ENCODE measurements around the gene ST6GAL1. TPM values are rescaled to one million over a fixed set of nuclear protein-coding genes. Genes with fewer than 3 reads are reported as not detected.
A peak's percentile ranks its signal among the peaks of the same experiment; 100 is the strongest.
"Not testable (repeated sequence)": the region's sequence is repeated elsewhere in the genome, so short reads cannot be mapped to it uniquely, and the experiment has no call there.

ST6GAL1 gene
- total RNA-seq, 1 donor from 2014 or later = 32.5 TPM

DNA sequence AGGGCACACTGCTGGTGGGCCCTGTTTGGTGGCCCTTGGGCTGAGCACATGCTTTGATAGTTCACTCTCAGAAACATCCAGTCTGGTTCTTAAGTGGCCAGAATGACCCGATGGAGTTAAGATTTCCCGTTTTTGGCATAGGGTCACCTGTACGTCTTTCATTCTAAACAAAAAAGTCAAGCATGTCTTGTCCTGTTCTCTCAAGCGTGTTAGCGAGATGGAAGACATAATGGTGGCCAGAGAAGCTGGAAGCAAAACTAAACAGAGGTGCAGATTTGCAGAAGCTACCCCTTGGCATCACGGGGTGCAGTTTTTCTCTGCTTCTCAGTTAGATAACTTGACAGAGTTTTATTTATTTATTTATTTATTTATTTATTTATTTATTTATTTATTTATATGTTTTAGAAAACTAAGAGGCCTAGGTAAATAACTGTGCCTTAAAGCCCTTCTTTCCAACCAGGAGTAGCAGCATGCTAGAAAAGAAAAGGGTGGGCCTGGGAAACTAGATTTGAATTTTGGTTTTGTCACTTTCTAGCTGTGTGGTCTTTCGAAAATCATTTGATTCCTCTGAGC lies 63.0 kb downstream of the ST6GAL1 start:
- DNase-seq (ENCODE audit: low read depth in 2 of 2) = no peak

DNA sequence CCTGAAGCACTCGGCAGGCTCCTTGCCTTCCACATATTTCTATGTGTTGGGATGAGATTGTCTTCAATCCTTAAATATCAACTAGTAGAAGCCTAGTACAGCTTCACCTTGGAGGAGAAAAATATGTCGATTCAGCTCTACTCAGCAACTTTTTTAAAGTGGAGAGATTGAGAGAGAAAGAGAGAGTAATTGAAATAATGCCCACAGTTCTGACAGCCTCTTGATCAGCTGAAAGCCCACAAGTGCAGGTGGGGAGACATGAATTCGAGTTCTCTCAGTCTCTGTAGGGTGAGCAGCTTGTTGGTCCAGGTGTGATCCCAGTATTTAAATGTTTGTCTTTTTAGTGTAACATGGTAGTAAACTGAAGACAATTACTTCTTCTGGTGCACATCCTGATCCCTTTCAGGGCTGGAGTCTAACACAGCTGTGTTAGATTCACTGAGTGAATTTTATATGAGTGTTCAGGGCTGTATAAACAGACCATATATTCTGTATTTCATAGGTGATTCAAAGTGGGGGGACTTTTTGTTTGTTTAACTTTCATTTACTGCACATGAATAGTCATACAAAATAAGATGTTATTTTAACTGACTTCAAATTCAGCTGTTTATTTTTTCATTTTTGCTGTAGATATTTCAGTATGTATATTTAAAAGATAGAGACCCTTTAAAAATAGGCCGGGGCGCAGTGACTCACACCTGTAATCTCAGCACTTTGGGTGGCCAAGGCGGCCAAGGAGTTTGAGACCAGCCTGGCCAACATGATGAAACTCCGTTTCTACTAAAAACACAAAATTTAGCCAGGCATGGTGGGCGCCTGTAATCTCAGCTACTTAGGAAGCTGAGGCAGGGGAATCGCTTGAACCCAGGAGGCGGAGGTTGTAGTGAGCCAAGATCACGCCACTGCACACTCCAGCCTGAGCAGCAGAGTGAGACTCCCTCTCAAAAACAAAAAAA lies 64.0 kb downstream of the ST6GAL1 start:
- DNase-seq (ENCODE audit: low read depth in 2 of 2) = no peak

DNA sequence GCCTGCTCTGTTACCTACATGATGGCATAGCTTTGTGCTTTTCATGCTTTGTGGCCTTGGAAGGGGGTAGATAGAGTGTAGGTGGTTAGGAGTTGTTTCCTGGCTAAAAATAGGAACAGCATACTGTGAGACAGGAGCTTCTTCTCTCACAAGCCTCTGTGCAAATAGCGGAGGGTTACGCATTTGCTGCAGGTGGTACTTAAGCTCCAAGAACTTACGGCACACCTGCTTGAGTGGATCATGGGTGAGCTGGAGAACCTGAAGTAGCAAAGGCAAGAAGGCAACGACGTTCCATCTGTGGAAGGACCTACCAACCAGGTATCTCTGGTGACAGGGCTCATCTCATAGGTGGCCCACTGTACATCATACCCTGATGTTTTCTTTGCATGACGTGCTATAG lies 66.0 kb downstream of the ST6GAL1 start:
- no peak for DNase-seq (ENCODE audit: low read depth in 2 of 2)

DNA sequence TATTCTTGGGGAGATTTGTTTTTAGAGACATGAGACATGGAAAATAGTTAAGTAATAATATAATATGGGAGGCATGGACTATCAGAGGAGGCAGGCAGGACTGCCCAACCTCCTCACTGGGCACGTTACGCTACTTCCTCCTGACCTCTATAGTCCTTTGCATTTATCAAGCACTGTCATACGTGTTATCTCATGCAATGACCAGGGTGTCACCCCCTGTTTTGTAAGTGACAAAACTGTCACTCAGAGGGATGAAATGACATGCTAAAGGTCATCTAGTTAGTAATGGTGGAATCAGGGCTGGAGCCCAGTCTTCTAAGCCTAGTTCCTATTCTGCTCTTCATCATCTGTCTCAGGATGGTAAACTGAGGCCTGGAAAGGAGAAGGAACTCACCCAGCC lies 66.7 kb downstream of the ST6GAL1 start:
- DNase-seq (ENCODE audit: low read depth in 2 of 2) = no peak

DNA sequence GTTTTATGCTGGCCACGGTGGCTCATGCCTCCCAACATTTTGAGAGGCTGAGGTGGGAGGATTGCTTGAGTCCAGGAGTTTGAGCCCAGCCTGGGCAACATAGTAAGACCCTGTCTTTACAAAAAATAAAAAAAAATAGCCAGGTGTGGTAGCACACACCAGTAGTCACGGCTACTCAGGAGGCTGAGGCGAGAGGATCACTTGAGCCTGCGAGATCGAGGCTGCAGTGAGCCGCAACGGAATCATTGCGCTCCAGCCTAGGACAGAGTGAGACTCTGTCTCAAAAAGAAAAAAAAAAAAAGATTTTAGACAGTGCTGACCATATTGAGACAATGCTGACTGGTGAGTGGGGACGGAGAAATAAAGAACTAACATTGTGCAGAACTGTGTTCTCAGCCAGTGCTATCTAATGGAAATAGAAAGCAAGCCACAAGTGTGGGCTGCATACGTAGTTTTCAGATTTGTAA lies 67.2 kb downstream of the ST6GAL1 start:
- DNase-seq (ENCODE audit: low read depth in 2 of 2) = no peak

DNA sequence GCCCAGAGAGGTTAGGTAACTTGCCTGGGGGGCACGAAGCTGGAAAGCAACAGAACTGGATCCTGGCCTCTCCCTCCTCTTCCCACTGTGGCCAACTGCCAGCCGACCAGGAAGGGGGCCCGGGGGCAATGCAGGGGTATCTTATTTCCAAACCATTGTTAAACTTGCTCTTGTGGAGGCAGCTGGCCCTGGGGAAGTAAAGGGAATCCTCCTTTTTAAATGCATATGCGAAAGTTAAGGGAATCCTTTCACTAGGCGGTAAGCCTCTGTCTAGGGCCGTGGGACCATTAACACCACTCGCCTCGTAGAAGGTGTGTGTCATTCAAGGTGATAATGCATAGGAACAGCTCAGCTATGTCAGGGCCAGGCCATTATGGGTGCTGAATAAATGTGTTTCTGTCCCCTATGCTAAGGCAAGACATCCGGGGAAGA lies 68.6 kb downstream of the ST6GAL1 start:
- no peak for DNase-seq (ENCODE audit: low read depth in 2 of 2)

DNA sequence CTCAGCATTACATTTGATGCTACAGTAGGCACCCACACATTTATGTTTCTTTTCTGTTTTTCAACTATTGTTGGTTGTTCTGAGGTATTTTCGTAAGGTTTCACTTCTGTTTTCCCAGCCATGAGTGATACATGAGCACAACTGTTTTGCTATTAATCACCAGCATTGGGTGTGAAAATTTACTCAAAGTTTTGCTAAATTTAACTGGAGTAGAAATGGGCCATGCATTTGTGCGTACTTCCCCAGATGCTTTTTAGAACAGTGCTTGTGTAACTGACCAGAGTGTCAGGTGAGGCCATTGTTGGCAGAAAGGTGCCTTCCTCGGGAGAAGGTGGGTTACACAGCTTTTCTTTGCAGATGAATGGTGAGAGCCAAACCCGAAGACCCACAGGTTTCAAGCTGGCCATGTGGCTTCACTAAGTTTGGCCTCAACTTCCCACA lies 70.4 kb downstream of the ST6GAL1 start:
- DNase-seq (ENCODE audit: low read depth in 2 of 2) = no peak

DNA sequence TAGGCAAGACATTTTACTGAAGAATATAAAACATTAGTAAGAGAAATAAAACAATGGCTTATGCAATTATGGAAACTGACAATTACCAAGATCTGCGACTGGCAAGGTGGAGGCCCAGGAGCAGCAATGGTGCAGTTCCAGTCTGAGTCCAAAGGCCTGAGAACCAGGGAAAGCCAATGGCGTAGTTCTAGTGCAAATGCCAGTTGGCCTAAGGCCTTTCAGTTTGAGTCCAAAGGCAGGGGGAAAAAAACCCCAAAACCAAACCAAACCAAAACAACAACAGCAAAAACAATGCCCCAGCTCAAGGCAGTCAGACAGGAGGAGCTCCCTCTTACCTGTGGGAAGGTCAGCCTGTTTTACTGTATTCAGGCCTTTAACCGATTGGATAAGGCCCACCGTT lies 72.6 kb downstream of the ST6GAL1 start:
- no peak for DNase-seq (ENCODE audit: low read depth in 2 of 2)

DNA sequence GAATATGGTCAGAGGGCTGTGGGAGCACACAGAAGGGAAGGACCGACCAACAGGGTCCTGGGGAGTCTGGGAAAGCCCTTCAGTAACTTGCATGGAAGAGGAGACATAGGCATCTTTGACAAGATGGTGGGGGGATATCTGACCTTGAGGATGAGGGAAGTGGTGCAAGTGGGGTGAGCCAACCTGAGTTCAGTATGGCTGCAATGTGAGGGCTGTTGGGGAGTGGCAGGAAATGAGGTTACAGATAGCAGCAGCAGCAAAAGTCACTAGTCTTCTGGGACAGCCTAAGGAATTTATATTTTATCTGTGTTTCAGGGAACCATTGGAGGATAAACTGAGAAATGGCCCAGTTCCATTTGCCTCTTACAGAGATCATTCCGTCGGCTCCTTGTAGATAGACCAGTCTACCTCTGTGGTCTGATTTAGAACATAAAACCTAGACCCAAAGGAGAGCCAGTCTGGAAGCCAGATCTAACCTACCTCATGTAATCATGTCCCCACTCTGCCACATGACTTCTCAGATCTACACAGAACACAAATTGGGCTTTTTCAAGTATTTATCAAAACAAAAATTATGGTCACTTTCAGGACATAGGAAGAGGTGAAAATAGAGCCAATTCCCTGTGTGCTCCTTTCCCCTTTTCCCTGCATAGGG lies 75.6 kb downstream of the ST6GAL1 start:
- DNase-seq (ENCODE audit: low read depth in 2 of 2) = no peak

DNA sequence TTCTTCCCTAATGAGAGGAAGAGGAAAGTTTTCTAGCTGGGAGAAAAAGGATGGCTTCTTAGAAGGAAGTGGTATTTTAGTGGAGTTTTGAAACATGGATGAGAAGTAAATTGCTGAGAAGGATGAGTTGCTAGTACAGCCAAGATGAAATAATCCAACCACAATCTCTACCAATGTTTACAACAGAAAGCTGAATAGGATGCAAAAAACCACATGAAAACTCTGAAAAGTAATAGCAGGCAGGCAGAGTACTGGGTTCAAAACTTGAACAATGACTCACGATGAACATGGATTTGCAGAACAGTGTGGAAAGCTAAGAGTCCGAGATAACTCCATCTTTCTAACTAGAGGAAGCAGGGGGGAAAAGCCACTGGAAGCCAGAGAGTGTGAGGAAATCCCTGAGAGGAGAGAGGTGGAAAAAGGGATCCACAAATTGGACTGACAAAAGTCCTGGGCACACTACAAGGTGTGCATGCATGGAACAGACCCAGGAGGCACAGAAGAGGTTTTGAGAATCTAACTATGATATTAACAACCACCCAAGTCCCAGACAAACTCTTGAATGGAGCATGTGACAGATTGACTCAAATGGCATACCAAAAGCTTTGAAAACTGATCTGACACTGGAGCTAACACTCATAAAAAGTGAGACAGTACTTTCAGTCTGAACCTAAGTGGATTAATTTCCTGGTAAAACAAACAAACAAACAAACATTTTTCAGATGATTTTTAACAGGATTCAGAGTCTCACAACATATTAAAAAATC lies 76.7 kb downstream of the ST6GAL1 start:
- DNase-seq (ENCODE audit: low read depth in 2 of 2) = no peak

DNA sequence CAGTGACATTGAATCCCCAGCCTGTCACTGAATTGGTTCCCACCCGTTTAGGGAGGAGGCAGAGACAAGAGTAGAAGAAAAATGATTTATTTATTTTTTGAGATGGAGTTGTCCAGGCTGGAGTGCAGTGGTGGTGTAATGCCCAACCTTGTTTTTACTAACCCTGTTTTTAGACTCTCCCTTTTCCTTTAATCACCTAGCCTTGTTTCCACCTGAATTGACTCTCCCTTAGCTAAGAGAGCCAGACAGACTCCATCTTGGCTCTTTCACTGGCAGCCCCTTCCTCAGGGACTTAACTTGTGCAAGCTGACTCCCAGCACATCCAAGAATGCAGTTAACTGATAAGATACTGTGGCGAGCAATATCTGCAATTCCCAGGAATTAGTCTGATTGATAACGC lies 80.1 kb downstream of the ST6GAL1 start:
- not testable (repeated sequence) for DNase-seq (ENCODE audit: low read depth in 2 of 2)

DNA sequence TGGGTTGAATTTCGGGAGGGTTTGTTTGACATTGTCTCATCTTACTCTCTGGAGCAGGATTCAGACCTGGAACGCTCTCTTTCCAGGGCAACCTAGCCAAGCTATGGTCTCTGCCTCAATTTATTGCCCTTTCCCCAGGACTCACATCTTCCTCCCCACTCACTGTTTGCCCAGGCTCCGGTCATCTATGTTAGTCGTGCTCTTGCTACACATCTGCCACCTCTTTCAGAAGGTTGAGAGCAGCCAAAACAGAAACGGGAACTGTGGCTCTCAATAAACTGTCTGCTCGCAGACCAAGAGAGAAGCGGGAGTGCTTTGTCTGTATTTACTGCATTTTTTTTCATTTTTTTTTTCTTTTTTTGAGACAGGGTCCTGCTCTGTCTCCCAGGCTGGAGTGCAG lies 81.6 kb downstream of the ST6GAL1 start:
- DNase-seq (ENCODE audit: low read depth in 2 of 2) = no peak

DNA sequence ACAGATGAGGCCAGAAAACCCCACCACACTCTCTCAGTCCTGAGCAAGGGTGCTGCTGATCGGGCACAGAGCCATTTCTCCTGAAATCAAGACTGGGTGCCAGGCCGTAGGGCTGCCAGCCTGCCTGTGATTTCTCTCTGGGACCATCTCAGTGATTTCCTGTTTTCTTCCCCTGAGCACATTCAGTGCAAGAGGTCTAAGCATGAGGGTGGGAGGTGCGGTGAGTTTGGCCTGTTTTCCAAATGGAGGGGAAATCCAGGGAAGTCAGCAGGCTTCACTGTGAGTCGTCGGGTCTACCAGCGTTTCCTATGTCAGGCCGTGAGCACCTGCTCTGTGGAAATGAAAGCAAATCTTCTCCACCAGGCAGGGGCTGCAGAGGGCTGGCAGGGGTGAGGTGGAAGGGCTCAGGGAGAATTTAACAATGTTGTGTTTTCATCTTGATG lies 82.3 kb downstream of the ST6GAL1 start:
- DNase-seq (ENCODE audit: low read depth in 2 of 2) = peak; percentile 94 to 96

DNA sequence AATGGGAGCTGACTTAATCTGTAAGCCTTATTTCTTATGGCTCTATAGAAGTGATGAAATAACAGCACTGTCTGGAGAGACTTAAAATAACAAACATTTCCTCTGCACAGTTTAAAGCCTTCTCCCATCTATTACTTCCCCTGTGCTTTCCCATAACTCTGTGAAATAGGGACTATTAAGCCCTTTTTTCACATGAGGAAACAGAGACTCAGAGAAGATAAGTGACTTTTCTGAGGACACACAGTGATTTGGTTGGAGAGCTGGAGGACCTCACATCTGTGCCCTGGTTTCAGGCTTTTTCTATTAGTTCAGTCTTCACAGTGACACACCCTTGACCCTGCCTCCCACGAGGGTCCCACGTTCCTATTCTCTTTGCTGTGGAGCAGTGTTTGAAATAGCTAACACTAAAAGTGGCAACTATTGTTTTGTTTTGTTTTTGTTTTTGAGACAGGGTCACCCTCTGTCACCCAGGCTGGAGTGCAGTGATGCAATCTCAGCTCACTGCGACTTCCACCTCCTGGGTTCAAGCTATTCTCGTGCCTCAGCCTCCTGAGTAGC lies 82.9 kb downstream of the ST6GAL1 start:
- peak; percentile 35 to 89 for DNase-seq (ENCODE audit: low read depth in 2 of 2)

DNA sequence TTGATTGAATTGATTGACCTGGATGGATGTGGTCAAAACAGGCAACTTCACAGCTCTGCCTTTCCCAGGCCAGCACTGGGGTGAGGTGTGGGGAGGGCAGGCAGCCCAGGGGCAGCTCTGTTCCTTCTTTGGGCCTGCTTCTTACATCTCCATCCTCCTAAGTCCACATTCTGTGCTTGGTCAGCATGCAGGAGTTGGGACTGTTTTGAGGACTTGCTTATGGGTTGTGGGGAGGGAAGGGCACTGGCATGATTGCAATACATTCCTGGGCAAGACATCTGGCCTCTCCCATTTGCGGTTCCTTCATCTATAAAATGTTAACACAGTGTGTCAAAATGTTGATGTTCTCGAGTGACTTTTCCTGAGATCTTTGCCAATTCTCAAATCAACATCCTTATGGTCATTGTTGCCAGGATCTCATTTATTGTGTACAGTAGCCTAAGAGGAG lies 84.1 kb downstream of the ST6GAL1 start:
- DNase-seq (ENCODE audit: low read depth in 2 of 2) = peak in 1 of 2 donors; percentile 86

DNA sequence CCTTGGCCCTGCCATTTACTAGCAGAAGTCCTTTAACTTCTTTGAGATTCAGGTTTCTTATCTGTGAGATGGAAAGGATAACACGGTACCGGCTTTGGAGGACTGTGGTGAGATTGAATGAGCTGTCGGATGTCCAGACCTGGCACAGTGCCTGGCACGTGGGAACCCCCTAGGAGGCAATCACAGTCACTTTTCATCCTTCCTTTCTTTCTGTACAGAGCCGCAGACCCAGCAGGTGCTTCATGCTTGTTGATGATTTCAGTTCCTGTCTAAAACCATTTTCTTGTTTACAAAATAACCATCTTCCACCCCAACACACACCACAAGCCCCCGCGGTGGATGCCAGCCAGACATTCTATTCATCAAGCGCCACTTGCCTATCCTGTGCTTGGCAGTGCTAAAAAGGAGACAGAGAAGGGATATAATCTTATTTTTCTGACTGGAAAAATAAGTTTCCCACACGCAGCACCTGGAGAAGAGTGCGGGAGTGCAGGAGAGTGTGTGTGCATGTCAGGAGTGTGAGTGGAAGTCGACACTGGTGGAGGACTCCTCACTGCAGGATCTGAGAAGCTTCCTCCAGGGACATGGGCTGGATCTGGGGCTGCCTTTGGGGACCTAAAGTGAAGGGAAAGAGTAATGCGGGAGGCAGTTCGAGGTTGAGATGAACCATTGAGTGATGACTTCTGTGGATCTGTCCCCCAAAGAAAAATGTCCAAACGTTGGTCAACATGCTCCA lies 85.7 kb downstream of the ST6GAL1 start:
- DNase-seq (ENCODE audit: low read depth in 2 of 2) = peak; percentile 47 to 77

DNA sequence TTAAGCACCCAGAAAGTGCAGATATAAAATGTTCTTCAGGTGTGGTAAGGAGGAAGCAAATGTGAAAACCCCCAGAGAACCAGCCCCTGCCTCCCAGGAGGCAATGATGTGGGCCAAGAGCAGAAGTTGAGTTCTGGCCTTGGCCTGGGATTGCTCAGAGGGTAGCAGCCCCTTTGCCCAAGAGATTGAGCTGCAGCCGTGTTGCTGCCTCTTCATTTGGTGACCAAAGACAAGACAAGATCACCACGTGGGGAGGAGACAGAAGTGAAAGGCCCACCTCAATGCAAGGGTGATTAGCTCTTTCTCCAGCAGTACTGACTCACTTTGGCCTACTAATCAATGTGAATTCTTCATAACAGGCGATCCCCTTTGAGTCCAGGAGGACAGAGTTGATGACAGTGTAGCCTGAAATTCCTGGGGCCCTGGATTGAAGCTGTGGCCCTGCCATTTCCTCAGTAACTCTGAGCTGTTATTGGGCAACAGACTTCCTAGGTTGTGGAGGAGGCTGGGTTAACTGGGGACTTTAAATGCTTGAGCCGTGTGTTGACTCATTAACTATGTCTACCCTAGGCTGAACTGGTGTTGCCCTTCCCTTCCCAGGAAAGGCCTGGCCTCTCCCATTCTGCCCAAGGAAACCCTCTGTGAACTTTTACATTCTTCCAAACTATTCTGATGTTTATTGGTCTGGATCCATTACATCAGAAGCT lies 86.5 kb downstream of the ST6GAL1 start:
- DNase-seq (ENCODE audit: low read depth in 2 of 2) = peak in 1 of 2 donors; percentile 74

DNA sequence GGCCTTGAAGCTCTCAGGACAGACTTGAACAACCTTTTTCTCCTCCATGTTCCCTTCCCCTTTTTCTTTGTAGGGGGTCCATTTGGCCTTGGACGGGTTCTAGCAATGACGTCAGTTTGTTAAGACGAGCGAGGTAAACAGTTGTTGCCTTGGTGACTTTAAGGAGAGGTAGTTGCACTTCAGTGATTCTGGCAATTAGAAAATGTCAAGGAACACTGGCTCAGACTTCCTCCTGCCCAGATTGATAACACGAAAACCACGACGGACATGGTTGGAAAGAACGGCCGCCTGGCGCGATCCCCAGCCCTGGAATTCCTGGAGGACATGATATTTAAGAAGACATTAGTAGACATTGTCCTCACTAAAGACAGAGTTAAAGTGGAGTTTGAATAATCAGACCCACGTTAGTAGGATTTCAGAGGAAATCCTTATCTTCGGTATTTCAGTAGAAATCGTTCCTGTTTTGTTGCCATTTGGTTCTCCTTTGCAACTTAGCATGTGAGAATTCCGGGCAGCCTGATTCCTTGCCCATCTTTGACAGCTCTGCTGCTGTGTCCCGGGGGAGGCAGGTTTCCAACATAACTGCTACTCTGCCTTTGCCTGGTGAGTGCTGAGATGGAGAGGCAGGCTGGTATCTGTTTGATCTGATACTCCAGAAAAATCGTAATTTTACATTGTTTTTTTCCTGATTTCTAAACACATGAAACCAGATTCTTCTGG lies 87.3 kb downstream of the ST6GAL1 start:
- DNase-seq (ENCODE audit: low read depth in 2 of 2) = no peak

DNA sequence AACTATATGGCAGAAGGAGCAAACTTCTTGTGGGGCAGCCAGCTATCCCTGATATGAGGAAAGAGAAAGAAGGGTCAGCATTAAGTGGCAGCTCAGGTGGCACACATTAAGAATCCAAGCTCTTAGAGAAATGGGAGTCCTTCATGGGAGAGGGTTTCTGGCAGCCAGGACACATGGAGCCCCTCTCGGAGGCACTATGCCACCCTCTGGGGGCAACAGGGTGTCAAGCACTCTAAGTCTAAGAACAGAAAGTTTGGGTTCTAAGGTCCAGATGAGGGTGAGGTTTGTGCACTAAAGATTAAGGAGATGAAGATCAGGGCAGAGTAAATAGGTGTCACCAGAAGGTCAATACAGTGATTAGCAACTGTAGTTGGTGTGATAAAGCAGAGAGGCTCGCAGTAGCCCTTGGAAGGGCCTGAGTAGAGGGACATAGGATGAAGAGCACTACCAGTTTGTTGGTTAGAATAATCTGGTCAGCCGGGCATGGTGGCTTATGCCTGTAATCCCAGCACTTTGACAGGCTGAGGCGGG lies 89.3 kb downstream of the ST6GAL1 start:
- no peak for DNase-seq (ENCODE audit: low read depth in 2 of 2)

Data from dermis microvascular lymphatic vessel endothelial cell (primary cell).